Common myeloid progenitor, CD34-positive (primary cell): ENCODE measurements around the gene POLD1.
A peak's percentile ranks its signal among the peaks of the same experiment; 100 is the strongest.

Source experiments
- CTCF ChIA-PET: fragments of 350-600 bp; sonication (Branson Sonifier 250); formaldehyde crosslinking; loops from one replicate; lab custom pipeline; 2021; ENCODE audit warnings: antibody characterized with exemption; lab: Charles Lee
- POLR2A ChIA-PET: fragments of 350-600 bp; sonication (Branson Sonifier 250); formaldehyde crosslinking; loops from one replicate; lab custom pipeline; 2021; ENCODE audit warnings: antibody characterized with exemption; lab: Charles Lee
- DNase-seq, 3 donors: peaks; one replicate each; pipeline versions ENCODE4 v3.0.0 to v3.0.0-alpha.2; 2013
- H3K27ac ChIP-seq, 2 experiments: 1 replicate in 1 of 2; 2 replicates in 1 of 2; pipeline ENCODE4 v1.7.0; 2013; ENCODE audit warnings: inconsistent platforms in 2 of 2, low read length in 2 of 2, mild to moderate bottlenecking in 2 of 2, low read depth in 1 of 2, moderate library complexity in 1 of 2; ENCODE audit not compliant: severe bottlenecking in 2 of 2, insufficient read depth in 1 of 2, poor library complexity in 1 of 2
- H3K27me3 ChIP-seq, 5 experiments: replicated peaks in 2 of 5; 1 replicate in 3 of 5; 2 replicates in 2 of 5; pipeline versions ENCODE4 v1.6.1 to v1.7.0; 2013; ENCODE audit warnings: low read length in 4 of 5, mild to moderate bottlenecking in 2 of 5, moderate library complexity in 2 of 5, inconsistent platforms in 1 of 5; ENCODE audit not compliant: insufficient read depth in 5 of 5, control insufficient read depth in 4 of 5
- H3K36me3 ChIP-seq, 4 experiments: 1 replicate in 2 of 4; 2 replicates in 2 of 4; pipeline versions ENCODE4 v1.6.1 to v1.7.0; 2013; ENCODE audit warnings: low read length in 3 of 4, control low read depth in 1 of 4, mild to moderate bottlenecking in 1 of 4; ENCODE audit not compliant: control insufficient read depth in 4 of 4, insufficient read depth in 4 of 4
- H3K4me1 ChIP-seq, 4 experiments: 1 replicate in 3 of 4; 2 replicates in 1 of 4; pipeline versions ENCODE4 v1.6.1 to v1.7.1; 2013; ENCODE audit warnings: low read length in 3 of 4, mild to moderate bottlenecking in 3 of 4, control low read depth in 1 of 4, inconsistent platforms in 1 of 4, moderate library complexity in 1 of 4; ENCODE audit not compliant: control insufficient read depth in 4 of 4, insufficient read depth in 4 of 4; ENCODE audit errors: control extremely low read depth in 1 of 4
- H3K4me3 ChIP-seq, 7 experiments: 1 replicate in 4 of 7; 2 replicates in 3 of 7; pipeline versions ENCODE4 v1.5.1 to v1.7.0; 2013; ENCODE audit warnings: mild to moderate bottlenecking in 7 of 7, low read length in 6 of 7, moderate library complexity in 6 of 7, inconsistent platforms in 2 of 7, low read depth in 2 of 7, control low read depth in 1 of 7; ENCODE audit not compliant: insufficient read depth in 4 of 7, control insufficient read depth in 1 of 7; ENCODE audit errors: extremely low read depth in 1 of 7
- H3K9me3 ChIP-seq, 5 experiments: 1 replicate in 4 of 5; 2 replicates in 1 of 5; pipeline versions ENCODE4 v1.6.1 to v1.7.1; 2013; ENCODE audit warnings: low read length in 4 of 5, mild to moderate bottlenecking in 2 of 5, inconsistent platforms in 1 of 5, low read depth in 1 of 5, moderate library complexity in 1 of 5; ENCODE audit not compliant: control insufficient read depth in 4 of 5, insufficient read depth in 2 of 5; ENCODE audit errors: control extremely low read depth in 1 of 5
- WGBS: methylation state at CpG from one replicate; pipeline ENCODE4 v1.1.5; 2013; ENCODE audit not compliant: insufficient coverage; 5-methylcytosine and 5-hydroxymethylcytosine counted together

POLD1 gene

GRCh38 chr19:50432221-50433028 lies 48.3 kb downstream of the POLD1 start, which contains the start of gene MYBPC2:
MYBPC2 (plus strand) TSS chr19:50432892; CDS start chr19:50432954, 62 bp downstream.
- peak; percentile 9 to 10 (median 9) for DNase-seq
- 4% methylated on average over 28 of the region's 40 CpGs for WGBS
- Histone ChIP-seq H3K9me3 (no peaks in the 10 kb centered on the region), H3K27ac (peak within 1 kb of the TSS; percentile 40 to 75), H3K4me3 (peak within 1 kb of the TSS; percentile 42 to 86 (median 68)), H3K27me3 (peaks cover 0 to 5% (median 0%) of the 10 kb centered on the region in 5 experiments), H3K36me3 (no peaks in the 10 kb centered on the region), H3K4me1 (peaks cover 0 to 36% (median 32%) of the 10 kb centered on the region in 4 experiments)
- ChIA-PET CTCF (interaction anchor here (1.6 kb wide), 1 partner anchor 28 kb away, joined by 6 read pairs; no protein-coding TSS in a partner anchor), POLR2A (interaction anchor here (0.6 kb wide), 1 partner anchor 38 kb away, joined by 3 read pairs; no protein-coding TSS in a partner anchor)

DNA sequence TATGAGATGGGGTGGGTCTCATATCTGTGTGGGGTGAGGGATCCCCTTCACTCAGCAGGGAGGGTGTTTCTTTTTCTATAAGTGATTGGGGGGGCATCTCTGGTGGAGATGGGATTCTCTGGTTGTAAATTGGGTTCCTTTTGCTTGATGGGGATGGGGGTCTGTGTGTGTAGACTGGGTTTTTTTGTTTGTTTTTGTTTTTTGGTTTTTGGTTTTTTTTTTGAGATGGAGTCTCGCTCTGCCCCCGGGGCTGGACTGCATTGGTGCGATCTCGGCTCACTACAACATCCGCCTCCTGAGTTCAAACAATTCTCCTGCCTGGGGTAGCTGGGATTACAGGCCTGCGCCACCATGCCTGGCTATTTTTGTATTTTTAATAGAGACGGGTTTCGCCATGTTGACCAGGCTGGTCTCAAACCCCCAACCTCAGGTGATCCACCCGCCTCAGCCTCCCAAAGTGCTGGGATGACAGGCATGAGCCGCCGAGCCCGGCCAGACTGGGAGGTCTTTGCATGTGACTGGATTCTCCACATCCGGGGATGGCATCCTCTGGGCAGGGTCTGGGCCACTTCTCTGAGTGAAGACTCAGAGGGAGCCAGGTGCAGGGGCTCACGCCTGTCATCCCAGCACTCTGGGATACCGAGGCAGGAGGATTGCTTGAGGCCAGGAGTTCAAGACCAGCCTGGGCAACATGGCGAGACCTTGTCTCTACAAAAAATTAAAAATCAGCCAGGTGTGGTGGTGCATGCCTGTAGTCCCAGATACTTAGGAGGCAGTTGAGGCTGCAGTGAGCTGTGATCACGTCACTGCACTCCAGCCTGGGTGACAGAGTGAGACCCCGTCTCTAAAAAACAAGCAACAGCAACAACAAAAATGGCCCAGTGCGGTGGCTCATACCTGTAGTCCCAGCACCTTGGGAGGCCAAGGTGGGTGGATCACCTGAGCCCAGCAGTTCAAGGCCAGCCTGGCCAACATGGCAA lies 49.3 kb downstream of the POLD1 start:
- Histone ChIP-seq H3K27me3 (peaks cover 0 to 5% (median 0%) of the 10 kb centered on the region in 5 experiments), H3K9me3 (no peaks in the 10 kb centered on the region), H3K36me3 (no peaks in the 10 kb centered on the region), H3K27ac (no peak overlapping the region), H3K4me3 (no peak overlapping the region), H3K4me1 (peaks cover 0 to 26% (median 21%) of the 10 kb centered on the region in 4 experiments)
- CTCF ChIA-PET, result interaction anchor here (1.6 kb wide), 1 partner anchor 27 kb away, joined by 4 read pairs; no protein-coding TSS in a partner anchor
- no peak for DNase-seq
- POLR2A ChIA-PET, result no interaction called here
- 91% methylated on average over 16 of the region's 19 CpGs for WGBS

DNA sequence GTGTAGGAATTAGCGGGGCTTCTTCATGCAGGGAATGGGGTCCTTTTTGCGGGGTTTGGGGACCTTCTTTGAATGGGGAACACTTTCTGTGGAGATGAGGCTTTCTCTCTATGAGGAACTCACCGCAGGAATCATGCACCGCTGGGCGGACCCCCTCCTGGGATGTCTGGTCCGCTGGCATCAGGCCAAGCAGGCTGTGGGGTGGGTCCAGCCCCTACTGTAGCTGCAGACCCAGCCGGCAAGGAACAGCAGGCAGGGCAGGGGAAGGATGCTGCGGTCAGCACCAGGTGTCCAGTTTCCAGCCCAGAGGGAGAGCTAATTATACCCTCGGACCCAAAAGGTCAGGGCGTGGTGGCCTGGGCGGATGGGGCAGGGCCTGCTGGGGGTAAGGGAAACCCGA lies 50.4 kb downstream of the POLD1 start:
- no peak overlapping the region for H3K4me3 ChIP-seq
- CTCF ChIA-PET, result interaction anchor here (1.6 kb wide), 1 partner anchor 26 kb away, joined by 4 read pairs; no protein-coding TSS in a partner anchor
- no peaks in the 10 kb centered on the region for H3K36me3 ChIP-seq
- no peak overlapping the region for H3K27ac ChIP-seq
- 74% methylated on average over 11 of the region's 12 CpGs for WGBS
- POLR2A ChIA-PET, result no interaction called here
- peaks cover 0 to 22% (median 19%) of the 10 kb centered on the region in 4 experiments for H3K4me1 ChIP-seq
- no peaks in the 10 kb centered on the region for H3K9me3 ChIP-seq
- DNase-seq, result no peak
- H3K27me3 ChIP-seq, result peaks cover 0 to 5% (median 0%) of the 10 kb centered on the region in 5 experiments

- DNase-seq, result no peak
- H3K4me1 ChIP-seq, result peaks cover 0 to 22% (median 19%) of the 10 kb centered on the region in 4 experiments
- 94% methylated on average over 13 of the region's 17 CpGs for WGBS
- H3K36me3 ChIP-seq, result no peaks in the 10 kb centered on the region
- POLR2A ChIA-PET, result no interaction called here
- CTCF ChIA-PET, result interaction anchor here (1.6 kb wide), 1 partner anchor 25 kb away, joined by 4 read pairs; no protein-coding TSS in a partner anchor
- H3K27me3 ChIP-seq, result peaks cover 0 to 5% (median 0%) of the 10 kb centered on the region in 5 experiments
- H3K4me3 ChIP-seq, result no peak overlapping the region
- H3K9me3 ChIP-seq, result no peaks in the 10 kb centered on the region
- no peak overlapping the region for H3K27ac ChIP-seq
Observed at GRCh38 chr19:50435221-50435620, 51.1 kb downstream of the POLD1 start.

DNA sequence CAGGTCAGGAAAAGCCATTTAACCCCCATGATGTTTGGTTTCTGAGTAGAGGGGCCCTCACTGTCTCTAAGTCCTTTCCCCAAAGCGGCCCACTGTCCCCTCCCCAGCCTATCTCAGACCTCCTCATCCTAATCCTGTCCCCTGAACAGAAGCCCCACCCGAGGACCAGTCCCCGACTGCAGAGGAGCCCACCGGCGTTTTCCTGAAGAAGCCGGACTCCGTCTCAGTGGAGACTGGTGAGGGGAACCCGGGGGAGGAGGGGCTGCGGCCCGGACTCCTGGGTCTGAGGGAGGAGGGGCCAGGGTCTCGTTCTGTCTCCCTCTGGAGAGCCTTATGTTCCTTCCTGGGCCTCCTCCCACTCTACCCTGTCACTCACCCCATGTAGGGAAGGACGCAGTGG lies 51.5 kb downstream of the POLD1 start:
- Histone ChIP-seq H3K9me3 (no peaks in the 10 kb centered on the region), H3K27ac (no peak overlapping the region), H3K36me3 (no peaks in the 10 kb centered on the region), H3K4me3 (no peak overlapping the region), H3K27me3 (peaks cover 0 to 5% (median 0%) of the 10 kb centered on the region in 5 experiments), H3K4me1 (peaks cover 0 to 21% (median 18%) of the 10 kb centered on the region in 4 experiments)
- ChIA-PET POLR2A (no interaction called here), CTCF (no interaction called here)
- DNase-seq, result no peak
- 100% methylated on average over 2 of the region's 12 CpGs for WGBS

GRCh38 chr19:50437862-50438449 lies 53.8 kb downstream of the POLD1 start:
- H3K4me1 ChIP-seq, result peaks cover 0 to 5% (median under 1%) of the 10 kb centered on the region in 4 experiments
- H3K27ac ChIP-seq, result no peak overlapping the region
- no peak overlapping the region for H3K4me3 ChIP-seq
- CTCF ChIA-PET, result no interaction called here
- no peaks in the 10 kb centered on the region for H3K9me3 ChIP-seq
- POLR2A ChIA-PET, result no interaction called here
- DNase-seq, result no peak
- WGBS, result 96% methylated on average over 4 of the region's 5 CpGs
- H3K27me3 ChIP-seq, result peaks cover 0 to 5% (median 0%) of the 10 kb centered on the region in 5 experiments
- no peaks in the 10 kb centered on the region for H3K36me3 ChIP-seq
